GM12865 (cell line): Measurements from ENCODE around the gene FRK.

Source experiments
- DNase-seq: peaks from one replicate; pipeline ENCODE4 v3.0.0; 2010; ENCODE audit warnings: low read depth
- H3K4me3 ChIP-seq: 2 replicates; pipeline ENCODE4 v1.5.1; 2011; ENCODE audit warnings: mild to moderate bottlenecking, low read depth, low read length, control low read depth
- CTCF ChIP-seq: IDR thresholded peaks from 2 replicates; pipeline ENCODE4 v1.5.1; 2011; ENCODE audit warnings: low read length, control low read depth, low read depth, inconsistent platforms; ENCODE audit not compliant: insufficient read depth; ENCODE audit errors: missing control alignments

FRK gene

DNA sequence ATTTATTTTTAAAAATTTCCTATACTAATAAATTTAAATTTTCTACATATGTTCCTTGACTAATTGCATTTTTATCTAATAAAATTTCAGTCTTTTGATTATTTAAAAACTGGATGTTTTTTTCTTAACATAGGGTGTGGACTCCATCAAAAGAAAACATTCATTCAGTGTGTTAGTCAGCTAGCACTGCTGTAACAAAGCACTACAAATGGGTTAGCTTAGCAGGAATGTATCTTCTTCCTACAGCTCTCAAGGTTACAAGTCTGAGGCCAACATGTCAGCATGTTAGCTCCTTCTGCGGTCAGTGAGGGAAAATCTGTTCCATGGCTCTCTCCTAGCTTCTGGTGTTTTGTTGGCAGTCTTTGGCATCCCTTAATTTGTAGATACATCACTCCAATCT lies 32.5 kb downstream of the FRK start:
- TF ChIP-seq CTCF = no peak

GRCh38 chr6:116027801-116028200 lies 32.9 kb downstream of the FRK start:
- DNase-seq = no peak
- TF ChIP-seq CTCF = no peak
- no peak overlapping the region for H3K4me3 ChIP-seq

More for the DNA sequence above, 32.5 kb downstream of the FRK start:
- no peak overlapping the region for H3K4me3 ChIP-seq
- DNase-seq = no peak

GRCh38 chr6:116025405-116025804 lies 35.3 kb downstream of the FRK start:
- H3K4me3 ChIP-seq = no peak overlapping the region
- no peak for DNase-seq
- TF ChIP-seq CTCF = no peak

- TF ChIP-seq CTCF = no peak
- no peak overlapping the region for H3K4me3 ChIP-seq
- no peak for DNase-seq
Measured at GRCh38 chr6:116022841-116023445, 37.7 kb downstream of the FRK start.

- no peak for DNase-seq
- H3K4me3 ChIP-seq = no peak overlapping the region
- TF ChIP-seq CTCF = no peak
Measured at GRCh38 chr6:116020738-116021137, 40.0 kb downstream of the FRK start.

DNA sequence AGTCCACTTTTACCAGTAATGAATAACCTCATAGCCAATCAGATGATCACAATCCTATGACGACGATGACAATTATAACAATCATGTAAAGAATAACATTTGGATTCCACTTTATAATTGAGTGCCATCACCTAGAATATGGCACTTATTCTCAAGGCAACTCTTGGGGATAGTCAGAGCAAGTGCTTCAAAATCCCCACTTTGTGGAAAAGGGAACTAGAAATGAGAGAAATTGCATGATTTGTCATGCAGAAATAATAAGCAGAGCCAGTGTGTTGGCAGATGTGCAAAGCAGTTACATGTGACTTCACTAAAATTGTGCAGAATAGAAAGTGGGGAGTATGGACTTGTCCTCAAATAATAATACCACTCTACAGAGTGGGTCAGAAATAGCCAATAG lies 41.3 kb downstream of the FRK start:
- peak; percentile 72 for DNase-seq
- no peak for TF ChIP-seq CTCF
- no peak overlapping the region for H3K4me3 ChIP-seq

- TF ChIP-seq CTCF = no peak
- no peak for DNase-seq
- no peak overlapping the region for H3K4me3 ChIP-seq
Measured at GRCh38 chr6:116018976-116019375, 41.7 kb downstream of the FRK start.
